Stimulated activated CD8-positive, alpha-beta memory T cell treated with anti-CD3 and anti-CD28 coated beads, Interleukin-7, amount 100 ng/mL, for 4 hours (primary cell): ENCODE data around the gene TPGS2.
"Not testable (repeated sequence)": the region's sequence is repeated elsewhere in the genome, so short reads cannot be mapped to it uniquely, and the experiment has no call there.

ENCODE experiments used
- DNase-seq, 2 donors: peaks; one replicate each; pipeline ENCODE4 v3.0.0-alpha.2; 2020; ENCODE audit warnings: low read depth in 2 of 2

TPGS2 gene

GRCh38 chr18:36828630-36829361, at the start of gene TPGS2, which contains the start of gene KIAA1328:
Gene TPGS2 (minus strand): TSS chr18:36829002. CDS start chr18:36828767, 235 bp downstream.
Gene KIAA1328 (plus strand): TSS chr18:36829127. CDS start chr18:36829139, 12 bp downstream.
- peak; percentile 67 to 84 for DNase-seq

- DNase-seq: not testable (repeated sequence)
Measured at GRCh38 chr18:36873826-36874225, 45.0 kb upstream of the TPGS2 start.

GRCh38 chr18:36872329-36872728, 43.5 kb upstream of the TPGS2 start:
- no peak for DNase-seq

GRCh38 chr18:36871801-36872200, 43.0 kb upstream of the TPGS2 start:
- DNase-seq: no peak

GRCh38 chr18:36867056-36867455, 38.3 kb upstream of the TPGS2 start:
- no peak for DNase-seq

- no peak for DNase-seq
Measured at GRCh38 chr18:36862182-36862581, 33.4 kb upstream of the TPGS2 start.

GRCh38 chr18:36856815-36857214, 28.0 kb upstream of the TPGS2 start:
- no peak for DNase-seq

GRCh38 chr18:36851202-36851590, 22.4 kb upstream of the TPGS2 start:
- no peak for DNase-seq

- no peak for DNase-seq
Measured at GRCh38 chr18:36850527-36851201, 21.9 kb upstream of the TPGS2 start.

- DNase-seq: no peak
Measured at GRCh38 chr18:36849288-36850006, 20.6 kb upstream of the TPGS2 start.

GRCh38 chr18:36848609-36849008, 19.8 kb upstream of the TPGS2 start:
- DNase-seq: no peak

GRCh38 chr18:36843784-36844183, 15.0 kb upstream of the TPGS2 start:
- DNase-seq: no peak

- DNase-seq: no peak
Measured at GRCh38 chr18:36843199-36843598, 14.4 kb upstream of the TPGS2 start.

GRCh38 chr18:36839835-36840234, 11.0 kb upstream of the TPGS2 start:
- no peak for DNase-seq

- DNase-seq: no peak
Measured at GRCh38 chr18:36835927-36836326, 7.1 kb upstream of the TPGS2 start.

GRCh38 chr18:36833120-36833519, 4.3 kb upstream of the TPGS2 start:
- DNase-seq: no peak

- no peak for DNase-seq
Measured at GRCh38 chr18:36831139-36831538, 2.3 kb upstream of the TPGS2 start.

- no peak for DNase-seq
Measured at GRCh38 chr18:36830158-36830495, 1.3 kb upstream of the TPGS2 start.

GRCh38 chr18:36829362-36830157, 758 bp upstream of the TPGS2 start:
- no peak for DNase-seq

GRCh38 chr18:36828157-36828629, 609 bp downstream of the TPGS2 start:
- peak in 1 of 2 donors; percentile 5 for DNase-seq

GRCh38 chr18:36826556-36826955, 2.2 kb downstream of the TPGS2 start:
- no peak for DNase-seq

- DNase-seq: no peak
Measured at GRCh38 chr18:36825526-36825925, 3.3 kb downstream of the TPGS2 start.
